H1 (cell line): ENCODE data around the gene AGGF1. TPM values are rescaled to one million over a fixed set of nuclear protein-coding genes. Genes with fewer than 3 reads are reported as not detected.
A peak's percentile ranks its signal among the peaks of the same experiment; 100 is the strongest.

Source experiments
- CTCF ChIA-PET: fragments of 300-600 bp; sonication (Branson Sonifier 250); formaldehyde crosslinking; loops from one replicate; lab custom pipeline; 2021; ENCODE audit not compliant: partially characterized antibody; lab: Charles Lee
- POLR2A ChIA-PET: fragments of 300-600 bp; sonication (Branson Sonifier 250); formaldehyde crosslinking; loops from one replicate; lab custom pipeline; 2021; ENCODE audit warnings: inconsistent platforms; ENCODE audit not compliant: partially characterized antibody; lab: Charles Lee
- DNase-seq, 2 experiments: peaks; one replicate each; pipeline versions ENCODE4 v3.0.0 to v3.0.0-alpha.2; 2010 to 2022; ENCODE audit warnings: low spot score in 2 of 2, low read depth in 1 of 2, mixed read lengths in 1 of 2
- FAIRE-seq: peaks from 2 replicates; lab custom pipeline; 2011; peaks lifted over from hg19 to GRCh38; lab: Jason Lieb, UNC
- H2AFZ ChIP-seq: 2 replicates; pipeline ENCODE4 v1.8.1; 2012; ENCODE audit warnings: low read length, inconsistent platforms
- H2AK5ac ChIP-seq: 2 replicates; pipeline ENCODE4 v1.6.1; 2013; ENCODE audit warnings: low read depth, low read length
- H2BK120ac ChIP-seq: replicated peaks from 2 replicates; pipeline ENCODE3; 2013; ENCODE audit warnings: low read depth, low read length, inconsistent platforms
- H2BK12ac ChIP-seq: 2 replicates; pipeline ENCODE4 v1.6.1; 2013; ENCODE audit warnings: low read depth, low read length
- H2BK15ac ChIP-seq: 2 replicates; pipeline ENCODE4 v1.6.1; 2013; ENCODE audit warnings: low read length
- H2BK20ac ChIP-seq: 2 replicates; pipeline ENCODE4 v1.6.1; 2013; ENCODE audit warnings: low read length
- H2BK5ac ChIP-seq: 2 replicates; pipeline ENCODE4 v1.6.1; 2013; ENCODE audit warnings: low read depth, low read length
- H3K14ac ChIP-seq: 2 replicates; pipeline ENCODE4 v1.6.1; 2013; ENCODE audit warnings: inconsistent platforms; ENCODE audit not compliant: insufficient read length
- H3K18ac ChIP-seq: 2 replicates; pipeline ENCODE4 v1.6.1; 2013; ENCODE audit warnings: low read length; ENCODE audit errors: extremely low read depth
- H3K23ac ChIP-seq: 2 replicates; pipeline ENCODE4 v1.6.1; 2013; ENCODE audit warnings: inconsistent platforms; ENCODE audit not compliant: insufficient read length
- H3K23me2 ChIP-seq: 2 replicates; pipeline ENCODE4 v1.6.1; 2013; ENCODE audit warnings: low read depth, low read length
- H3K27ac ChIP-seq: 2 replicates; pipeline ENCODE4 v1.6.1; 2011; ENCODE audit warnings: low read depth, low read length, inconsistent platforms
- H3K27me3 ChIP-seq, 4 experiments: replicated peaks in 1 of 4; 1 replicate in 1 of 4; 2 replicates in 3 of 4; pipeline versions ENCODE4 v1.6.1 to v1.8.1; 2011 to 2013; ENCODE audit warnings: low read length in 3 of 4, mild to moderate bottlenecking in 3 of 4, inconsistent platforms in 2 of 4, mixed read lengths in 2 of 4, moderate library complexity in 1 of 4; ENCODE audit not compliant: control insufficient read depth in 3 of 4, insufficient read depth in 3 of 4; ENCODE audit errors: extremely low read depth in 1 of 4
- H3K36me3 ChIP-seq, 4 experiments: 2 replicates each; pipeline versions ENCODE4 v1.6.1 to v1.8.1; 2011 to 2013; ENCODE audit warnings: mild to moderate bottlenecking in 4 of 4, low read length in 3 of 4, moderate library complexity in 2 of 4, control low read depth in 1 of 4, inconsistent platforms in 1 of 4; ENCODE audit not compliant: insufficient read depth in 4 of 4, control insufficient read depth in 2 of 4
- H3K4ac ChIP-seq: replicated peaks from 2 replicates; pipeline ENCODE3; 2013; ENCODE audit warnings: low read length, low read depth, mixed read lengths, inconsistent platforms; ENCODE audit not compliant: insufficient read length
- H3K4me1 ChIP-seq, 4 experiments: replicated peaks in 1 of 4; 1 replicate in 1 of 4; 2 replicates in 3 of 4; pipeline versions ENCODE4 v1.6.1 to v1.8.1; 2011 to 2013; ENCODE audit warnings: low read length in 3 of 4, inconsistent platforms in 2 of 4, mixed read lengths in 1 of 4; ENCODE audit not compliant: insufficient read depth in 4 of 4, control insufficient read depth in 3 of 4
- H3K4me2 ChIP-seq, 2 experiments: 2 replicates each; pipeline versions ENCODE4 v1.6.1 to v1.8.1; 2011 to 2013; ENCODE audit warnings: low read depth in 2 of 2, low read length in 2 of 2, control low read depth in 1 of 2, inconsistent platforms in 1 of 2, mild to moderate bottlenecking in 1 of 2; ENCODE audit not compliant: insufficient read depth in 1 of 2
- H3K4me3 ChIP-seq, 4 experiments: fragments of 200-600, 300-600 bp in 1 of 4; sonication (generic), shearing (Covaris generic), sonication (Bioruptor Twin) in 1 of 4; 2 replicates each; pipeline versions ENCODE4 v1.5.1 to v1.8.1; 2011 to 2016; ENCODE audit warnings: low read length in 4 of 4, low read depth in 3 of 4, control low read depth in 2 of 4, inconsistent platforms in 2 of 4, mild to moderate bottlenecking in 2 of 4, mixed read lengths in 1 of 4, moderate library complexity in 1 of 4; ENCODE audit not compliant: insufficient read depth in 2 of 4; ENCODE audit errors: extremely low read depth in 1 of 4
- H3K56ac ChIP-seq: replicated peaks from 2 replicates; pipeline ENCODE3; 2013; ENCODE audit warnings: low read depth, mild to moderate bottlenecking, mixed read lengths, low read length, inconsistent platforms; ENCODE audit not compliant: insufficient read length
- H3K79me1 ChIP-seq: 2 replicates; pipeline ENCODE4 v1.6.1; 2013; ENCODE audit warnings: low read depth, low read length, control low read depth
- H3K79me2 ChIP-seq, 2 experiments: 2 replicates each; pipeline versions ENCODE4 v1.6.1 to v1.8.1; 2012 to 2013; ENCODE audit warnings: low read length in 2 of 2, mild to moderate bottlenecking in 2 of 2, inconsistent platforms in 1 of 2; ENCODE audit not compliant: insufficient read depth in 2 of 2, control insufficient read depth in 1 of 2
- H3K9ac ChIP-seq, 4 experiments: replicated peaks in 1 of 4; 1 replicate in 1 of 4; 2 replicates in 3 of 4; pipeline versions ENCODE4 v1.6.1 to v1.8.1; 2011 to 2013; ENCODE audit warnings: low read depth in 3 of 4, low read length in 3 of 4, control low read depth in 2 of 4, mild to moderate bottlenecking in 2 of 4, moderate library complexity in 2 of 4, inconsistent platforms in 1 of 4; ENCODE audit errors: extremely low read depth in 1 of 4
- H3K9me3 ChIP-seq, 2 experiments: 2 replicates each; pipeline versions ENCODE4 v1.6.1 to v1.8.1; 2012 to 2013; ENCODE audit warnings: mild to moderate bottlenecking in 2 of 2, moderate library complexity in 2 of 2, control low read depth in 1 of 2, inconsistent platforms in 1 of 2, low read depth in 1 of 2, low read length in 1 of 2, mixed read lengths in 1 of 2; ENCODE audit not compliant: insufficient read depth in 2 of 2
- H4K20me1 ChIP-seq, 2 experiments: replicated peaks in 1 of 2; 2 replicates each; pipeline versions ENCODE3 to v1.8.1; 2011 to 2013; ENCODE audit warnings: inconsistent platforms in 2 of 2, low read length in 2 of 2, mild to moderate bottlenecking in 1 of 2; ENCODE audit not compliant: insufficient read depth in 2 of 2, control insufficient read depth in 1 of 2
- H4K5ac ChIP-seq: 2 replicates; pipeline ENCODE4 v1.6.1; 2013; ENCODE audit warnings: low read length, low read depth, mixed read lengths, inconsistent platforms; ENCODE audit not compliant: insufficient read length
- H4K8ac ChIP-seq: 2 replicates; pipeline ENCODE4 v1.8.0; 2013; ENCODE audit warnings: mild to moderate bottlenecking, moderate library complexity, low read length, inconsistent platforms; ENCODE audit not compliant: insufficient read depth; ENCODE audit errors: extremely low read depth
- H4K91ac ChIP-seq: replicated peaks from 2 replicates; pipeline ENCODE3; 2013; ENCODE audit warnings: low read length, mixed read lengths, inconsistent platforms; ENCODE audit not compliant: insufficient read length
- EZH2 ChIP-seq: fragments of 200-600 bp; sonication (generic); IDR thresholded peaks from 2 replicates; pipeline ENCODE4 v1.7.1; 2012; ENCODE audit warnings: low read depth, mild to moderate bottlenecking, moderate library complexity, low read length, inconsistent platforms; ENCODE audit not compliant: severe bottlenecking
- JUND ChIP-seq: IDR thresholded peaks from 2 replicates; pipeline ENCODE4 v1.6.1; 2011; ENCODE audit warnings: mild to moderate bottlenecking, improper control_type of control experiment, low read length
- KDM1A ChIP-seq: fragments of 200-600, 300-600 bp; sonication (generic); IDR thresholded peaks from 2 replicates; pipeline ENCODE4 v1.7.1; 2016; ENCODE audit warnings: mild to moderate bottlenecking, low read length, borderline replicate concordance
- PHF8 ChIP-seq: fragments of 200-600 bp; sonication (generic); conservative IDR thresholded peaks from 2 replicates; pipeline ENCODE4 v1.7.1; 2012; ENCODE audit warnings: low read depth, mild to moderate bottlenecking, inconsistent platforms, low read length, moderate library complexity
- SP1 ChIP-seq: IDR thresholded peaks from 2 replicates; pipeline ENCODE4 v1.6.1; 2011; ENCODE audit warnings: low read depth, low read length
- YY1 ChIP-seq: IDR thresholded peaks from 2 replicates; pipeline ENCODE4 v1.6.1; 2011; ENCODE audit warnings: low read depth, mild to moderate bottlenecking, low read length
- WGBS, 2 experiments: shearing (Covaris generic) in 1 of 2; methylation state at CpG; one replicate each; pipeline versions ENCODE4 v1.1.6 to v1.1.7; 2013 to 2015; ENCODE audit warnings: low lambda C conversion rate in 2 of 2, mixed read lengths in 2 of 2, inconsistent platforms in 1 of 2, low coverage in 1 of 2, missing lambda C conversion rate in 1 of 2; ENCODE audit not compliant: insufficient replicate concordance in 2 of 2, insufficient coverage in 1 of 2, insufficient read length in 1 of 2; ENCODE audit errors: extremely low coverage in 1 of 2, missing lambda C conversion rate in 1 of 2; 5-methylcytosine and 5-hydroxymethylcytosine counted together
- polyA plus RNA-seq, 7 experiments: library from polyadenylated mRNA; depleted of rRNA in 3 of 7; stranded (reverse) in 5 of 7; unstranded in 2 of 7; fragments of >200 nt in 5 of 7; fragments of 200-250 nt in 2 of 7; gene quantifications; 1 replicate in 5 of 7; 2 replicates in 1 of 7; 4 replicates in 1 of 7; pipeline versions ENCODE4 v1.2.1 to v1.2.3, GENCODE V29; 2011 to 2013; ENCODE audit warnings: missing spikeins in 2 of 7, mixed read lengths in 2 of 7
- total RNA-seq: library from RNA; stranded (reverse); fragmentation: NEBNext Ultra II Directional; extraction: Animal tissue kit (Norgen Biotek cat#: 25700); gene quantifications from 2 replicates; pipeline ENCODE4 v1.2.1, GENCODE V29; 2021

The AGGF1 gene
- total and polyA plus RNA-seq, 2 of the 8 experiments (the other 6 are each of a cell fraction or from before 2014, with no cell fraction given): 7.3 to 19.0 TPM

GRCh38 chr5:77102549-77102948 lies 72.3 kb downstream of the AGGF1 start:
- no peak overlapping the region for H3K23ac ChIP-seq
- no peak overlapping the region for H2BK20ac ChIP-seq
- H3K36me3 ChIP-seq: peaks cover 0 to 13% (median 3%) of the 10 kb centered on the region in 4 experiments; a peak in 5 of 8 replicates
- H2AFZ ChIP-seq: no peak overlapping the region
- FAIRE-seq (no peak), DNase-seq (no peak)
- no peaks in the 10 kb centered on the region for H4K20me1 ChIP-seq
- H3K79me2 ChIP-seq: no peaks in the 10 kb centered on the region
- no peaks in the 10 kb centered on the region for H3K4me1 ChIP-seq
- H3K79me1 ChIP-seq: no peaks in the 10 kb centered on the region; the same call in 1 of the 2 replicates
- no peak overlapping the region for H2AK5ac ChIP-seq
- no peaks in the 10 kb centered on the region for H3K23me2 ChIP-seq
- no peak overlapping the region for H2BK15ac ChIP-seq
- H4K91ac ChIP-seq: no peak overlapping the region
- ChIA-PET CTCF (interaction anchor here (3.4 kb wide), 1 partner anchor 25 kb away, joined by 10 read pairs; no protein-coding TSS in a partner anchor), POLR2A (interaction anchor here (8.1 kb wide), 1 partner anchor 15 kb away, joined by 73 read pairs; the partner anchor contains the start of gene ZBED3)
- TF ChIP-seq SP1 (no peak), KDM1A (no peak), YY1 (0 out of 2 replicates have a peak, but pooled peaks have one; percentile 15), PHF8 (no peak), EZH2 (no peak), JUND (no peak)
- H2BK120ac ChIP-seq: no peak overlapping the region
- no peak overlapping the region for H2BK12ac ChIP-seq
- no peaks in the 10 kb centered on the region for H3K9me3 ChIP-seq
- no peak overlapping the region for H3K18ac ChIP-seq
- H2BK5ac ChIP-seq: no peak overlapping the region
- no peak overlapping the region for H3K4me3 ChIP-seq
- 91% methylated on average over 7 of the region's 7 CpGs; no CpG with 5 or more reads in 1 of the 2 experiments for WGBS, 2 experiments
- H3K9ac ChIP-seq: no peak overlapping the region
- no peak overlapping the region for H4K5ac ChIP-seq
- H3K27ac ChIP-seq: no peak overlapping the region
- no peaks in the 10 kb centered on the region for H3K27me3 ChIP-seq
- no peak overlapping the region for H3K56ac ChIP-seq
- H3K4ac ChIP-seq: no peak overlapping the region
- no peak overlapping the region for H3K4me2 ChIP-seq
- H4K8ac ChIP-seq: peak overlapping the region; percentile 21; the same call in 1 of the 2 replicates
- H3K14ac ChIP-seq: no peak overlapping the region
